SK-N-MC (cell line): Measurements from ENCODE around the gene ZP2.

ENCODE experiments used
- EZH2 ChIP-seq: fragments of 200-600 bp; sonication (generic); IDR thresholded peaks from one replicate; pipeline ENCODE4 v1.6.1; 2017; ENCODE audit warnings: antibody characterized with exemption
- FOXP2 ChIP-seq: optimal IDR thresholded peaks from 2 replicates; pipeline ENCODE3; 2011; ENCODE audit warnings: mild to moderate bottlenecking, moderate library complexity; ENCODE audit not compliant: insufficient read depth; ENCODE audit errors: extremely low read length, control extremely low read depth
- POLR2AphosphoS5 ChIP-seq: IDR thresholded peaks from 2 replicates; pipeline ENCODE4 v1.6.1; 2012; ENCODE audit warnings: mild to moderate bottlenecking, low read depth, low read length, borderline replicate concordance

DNA sequence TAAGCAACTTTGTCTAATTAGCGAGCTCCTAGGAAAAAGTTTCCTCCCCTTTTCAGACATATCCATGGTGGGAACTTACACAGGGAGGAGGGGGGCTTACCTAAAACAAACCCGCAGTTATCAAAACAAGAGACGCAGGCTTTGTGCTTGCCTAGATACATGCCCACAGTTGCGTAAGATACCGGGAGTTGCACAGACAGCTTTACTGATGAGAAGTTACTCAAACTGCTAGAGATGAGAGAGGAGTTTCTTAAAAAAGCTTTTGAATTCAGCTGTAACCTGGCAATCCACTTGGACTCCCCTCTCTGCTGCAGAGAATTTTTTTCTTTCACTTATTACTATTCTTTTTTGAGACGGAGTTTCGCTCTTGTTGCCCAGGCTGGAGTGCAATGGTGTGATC is 6.8 kb upstream of the ZP2 start:
- TF ChIP-seq POLR2AphosphoS5 (no peak), EZH2 (no peak), FOXP2 (no peak)
